ENCODE data around the gene RTN4. TPM values are rescaled to one million over a fixed set of nuclear protein-coding genes. Genes with fewer than 3 reads are reported as not detected.

The RTN4 gene
- total and polyA plus RNA-seq, 2 of the 4 experiments (the other 2 are of a cell fraction) = 77.8 to 588 TPM

GRCh38 chr2:54954158-54954557, 96.1 kb downstream of the RTN4 start:
- ATAC-seq (ENCODE audit: low read depth) = no peak
- Histone ChIP-seq H3K9ac (ENCODE audit: low read depth, low read length) (no peak overlapping the region), H3K23ac (ENCODE audit: low read depth, low read length) (no peak overlapping the region), H3K27ac (ENCODE audit: insufficient read depth, low read length) (no peak overlapping the region), H3K79me1 (ENCODE audit: low read depth in 1 of 2, low read length in 2 of 2) (peaks cover 0 to 24% of the 10 kb centered on the region in 2 experiments; a peak in 3 of 4 replicates), H3K9me3 (ENCODE audit: control insufficient read depth, insufficient read depth, low read length) (no peaks in the 10 kb centered on the region), H3K4me3 (ENCODE audit: insufficient read depth, low read depth, low read length) (no peak overlapping the region), H2BK120ac (ENCODE audit: low read depth, low read length) (no peak overlapping the region), H3K4ac (ENCODE audit: low read depth, low read length) (no peak overlapping the region), H3K14ac (replicated peaks; ENCODE audit: low read depth, low read length) (no peak overlapping the region), H3K4me2 (ENCODE audit: low read depth, low read length) (no peak overlapping the region), H3K36me3 (ENCODE audit: control insufficient read depth, insufficient read depth, low read length) (no peaks in the 10 kb centered on the region), H3K4me1 (ENCODE audit: control insufficient read depth, insufficient read depth, low read length) (peaks cover 18% of the 10 kb centered on the region), H3K18ac (ENCODE audit: low read depth, low read length) (no peak overlapping the region), H2BK20ac (ENCODE audit: low read depth, low read length) (no peak overlapping the region), H2AFZ (replicated peaks; ENCODE audit: low read length, poor library complexity) (no peak overlapping the region), H3K56ac (ENCODE audit: extremely low read depth, insufficient read depth, low read length) (no peak overlapping the region), H4K20me1 (ENCODE audit: insufficient read depth, low read length) (no peaks in the 10 kb centered on the region), H4K5ac (ENCODE audit: low read depth, low read length) (no peak overlapping the region), H4K91ac (ENCODE audit: insufficient read depth, low read depth, low read length) (no peak overlapping the region), H3K9me1 (ENCODE audit: insufficient read depth, low read length) (peaks cover 31% of the 10 kb centered on the region), H2BK5ac (ENCODE audit: low read depth, low read length, poor library complexity, severe bottlenecking) (no peak overlapping the region), H3K27me3 (ENCODE audit: control insufficient read depth, insufficient read depth, low read length) (no peaks in the 10 kb centered on the region), H2BK15ac (ENCODE audit: low read depth, low read length) (no peak overlapping the region), H2AK5ac (ENCODE audit: low read depth, low read length) (no peak overlapping the region), H4K8ac (ENCODE audit: low read depth in 2 of 2, low read length in 2 of 2) (no peak overlapping the region), H2AK9ac (replicated peaks; ENCODE audit: low read depth, low read length, poor library complexity) (no peak overlapping the region)
- BruUV-seq (replicated peaks) = no TSS peak
- TF ChIP-seq SMC3 (IDR thresholded peaks at IDR 0.05; ENCODE audit: low read depth, low read length) (no peak), FOS (IDR thresholded peaks at IDR 0.05; ENCODE audit: low read depth, low read length) (no peak), POLR2A (IDR thresholded peaks at IDR 0.05; ENCODE audit: low read depth, low read length) (no peak), ELK1 (IDR thresholded peaks at IDR 0.05; ENCODE audit: borderline replicate concordance, low read depth, low read length) (no peak), CTCF (conservative IDR thresholded peaks at IDR 0.05; ENCODE audit: low read depth, low read length) (no peak), MXI1 (IDR thresholded peaks at IDR 0.05; ENCODE audit: borderline replicate concordance, low read depth, low read length) (no peak), MAFK (IDR thresholded peaks at IDR 0.05; ENCODE audit: low read depth, low read length) (no peak), MAZ (IDR thresholded peaks at IDR 0.05; ENCODE audit: borderline replicate concordance, low read depth, low read length) (no peak), NFE2L2 (IDR thresholded peaks at IDR 0.05; ENCODE audit: low read depth, low read length) (no peak), RFX5 (IDR thresholded peaks at IDR 0.05; ENCODE audit: low read depth, low read length) (no peak), CHD1 (IDR thresholded peaks at IDR 0.05; ENCODE audit: low read depth, low read length) (no peak)
- POLR2A ChIA-PET (ENCODE audit: unreplicated experiment) = no interaction called here
- in situ Hi-C loops (cut with MboI; ENCODE audit: low sequenced_read_pairs) = no loop called here
- CTCF ChIA-PET = no interaction called here
- dilution Hi-C loops (cut with HindIII; ENCODE audit: low sequenced_read_pairs, unreplicated experiment) = no loop called here
- WGBS, 2 experiments (ENCODE audit: extremely low coverage in 2 of 2, insufficient read length in 1 of 2) = no CpG with 5 or more reads among the region's 8 CpGs
- intact Hi-C loops (cut with micrococcal nuclease) = no loop called here
- no peak for DNase-seq
